HepG2 (cell line): Measurements from ENCODE around the gene LEMD1. TPM values are rescaled to one million over a fixed set of nuclear protein-coding genes. Genes with fewer than 3 reads are reported as not detected.

Source experiments
- ATF7 ChIP-seq, 2 experiments: fragments of 450-650 bp in 1 of 2; sonication (generic) in 1 of 2; formaldehyde crosslinking in 1 of 2; IDR thresholded peaks; 2 replicates each; pipeline versions ENCODE4 v1.4.0 to v1.6.1; 2016 to 2020; ENCODE audit warnings: antibody characterized with exemption in 1 of 2, mild to moderate bottlenecking in 1 of 2, missing genetic modification reagents in 1 of 2
- GATA4 ChIP-seq: sonication (generic); IDR thresholded peaks from 2 replicates; pipeline ENCODE4 v1.6.1; 2016; ENCODE audit warnings: antibody characterized with exemption, low read depth, borderline replicate concordance
- GATAD1 ChIP-seq: IDR thresholded peaks from 2 replicates; pipeline ENCODE4 v1.6.1; 2016; ENCODE audit warnings: missing genetic modification reagents, missing compliant biosample characterization
- MAZ ChIP-seq, 2 experiments: sonication (generic) in 1 of 2; formaldehyde crosslinking in 1 of 2; IDR thresholded peaks; 2 replicates each; pipeline versions ENCODE4 v1.5.0 to v1.6.1; 2012 to 2020; ENCODE audit warnings: low read depth in 2 of 2, mild to moderate bottlenecking in 2 of 2, borderline replicate concordance in 1 of 2, improper control_type of control experiment in 1 of 2, low read length in 1 of 2, missing genetic modification reagents in 1 of 2, moderate library complexity in 1 of 2
- NFE2 ChIP-seq: sonication (generic); formaldehyde crosslinking; IDR thresholded peaks from 2 replicates; pipeline ENCODE4 v1.4.0; 2020; ENCODE audit warnings: missing genetic modification reagents
- RXRA ChIP-seq: sonication (generic); formaldehyde crosslinking; IDR thresholded peaks from 2 replicates; pipeline ENCODE4 v1.5.1; 2020; ENCODE audit warnings: missing genetic modification reagents
- SPEN ChIP-seq: sonication (generic); formaldehyde crosslinking; IDR thresholded peaks from 2 replicates; pipeline ENCODE4 v1.5.1; 2020; ENCODE audit warnings: low read depth, mild to moderate bottlenecking, missing genetic modification reagents
- SRSF1 ChIP-seq: fragments of 200-400 bp; formaldehyde crosslinking; optimal IDR thresholded peaks from 2 replicates; pipeline ENCODE3; 2017; ENCODE audit warnings: mild to moderate bottlenecking, low read depth, low read length, moderate library complexity
- ZNF160 ChIP-seq: sonication (generic); formaldehyde crosslinking; IDR thresholded peaks from 2 replicates; pipeline ENCODE4 v1.8.0; 2022; ENCODE audit warnings: mild to moderate bottlenecking, inconsistent platforms, missing genetic modification reagents
- ZNF264 ChIP-seq: sonication (generic); formaldehyde crosslinking; IDR thresholded peaks from 2 replicates; pipeline ENCODE4 v1.4.0; 2020; ENCODE audit warnings: missing genetic modification reagents
- ZNF331 ChIP-seq: sonication (generic); formaldehyde crosslinking; IDR thresholded peaks from 2 replicates; pipeline ENCODE4 v1.4.0; 2020; ENCODE audit warnings: missing genetic modification reagents
- ZNF543 ChIP-seq: sonication (generic); formaldehyde crosslinking; IDR thresholded peaks from 2 replicates; pipeline ENCODE4 v1.4.0; 2020; ENCODE audit warnings: mild to moderate bottlenecking, missing genetic modification reagents
- ZNF552 ChIP-seq: sonication (generic); formaldehyde crosslinking; IDR thresholded peaks from 2 replicates; pipeline ENCODE4 v1.9.0; 2022; ENCODE audit warnings: missing genetic modification reagents, mild to moderate bottlenecking, borderline replicate concordance
- ZNF569 ChIP-seq: sonication (generic); formaldehyde crosslinking; IDR thresholded peaks from 2 replicates; pipeline ENCODE4 v1.5.0; 2020; ENCODE audit warnings: mild to moderate bottlenecking, missing genetic modification reagents, moderate library complexity, borderline replicate concordance
- ZNF614 ChIP-seq: IDR thresholded peaks from 2 replicates; pipeline ENCODE4 v1.6.1; 2018; ENCODE audit warnings: missing biosample characterization, missing genetic modification reagents, inconsistent platforms, borderline replicate concordance
- ZNF749 ChIP-seq: sonication (generic); formaldehyde crosslinking; IDR thresholded peaks from 2 replicates; pipeline ENCODE4 v1.8.0; 2022; ENCODE audit warnings: mild to moderate bottlenecking, missing genetic modification reagents, moderate library complexity, borderline replicate concordance
- ZSCAN21 ChIP-seq: sonication (generic); formaldehyde crosslinking; IDR thresholded peaks from 2 replicates; pipeline ENCODE4 v1.8.0; 2022; ENCODE audit warnings: mild to moderate bottlenecking, missing genetic modification reagents, moderate library complexity, borderline replicate concordance
- polyA plus RNA-seq, 8 experiments: library from polyadenylated mRNA; depleted of rRNA in 3 of 8; stranded (reverse) in 7 of 8; unstranded in 1 of 8; fragments of >200 nt; fragmentation: Illumina TruSeq in 4 of 8; extraction: Trizol in 4 of 8; gene quantifications; 2 replicates each; pipeline versions ENCODE4 v1.2.1 to v1.2.3, GENCODE V29; 2011 to 2016; ENCODE audit warnings: low read depth in 4 of 8, missing spikeins in 1 of 8, mixed read lengths in 1 of 8; ENCODE audit not compliant: insufficient read depth in 1 of 8
- total RNA-seq, 5 experiments: library from RNA; depleted of rRNA; stranded (reverse); fragments of >200 nt; fragmentation: Illumina TruSeq; extraction: Trizol; gene quantifications; 2 replicates each; pipeline ENCODE4 v1.2.3, GENCODE V29; 2016; ENCODE audit warnings: low read depth in 1 of 5
- TF ChIP-seq, protein P1 (sequence below): sonication (generic); formaldehyde crosslinking; IDR thresholded peaks from 2 replicates; pipeline ENCODE4 v1.4.0; 2020; ENCODE audit warnings: missing genetic modification reagents
- TF ChIP-seq, protein P2 (sequence below): sonication (generic); formaldehyde crosslinking; IDR thresholded peaks from 2 replicates; pipeline ENCODE4 v1.4.0; 2020; ENCODE audit warnings: missing genetic modification reagents
- TF ChIP-seq, protein P3 (sequence below): sonication (generic); formaldehyde crosslinking; IDR thresholded peaks from 2 replicates; pipeline ENCODE4 v1.4.0; 2020; ENCODE audit warnings: missing genetic modification reagents, borderline replicate concordance

The LEMD1 gene
- total and polyA plus RNA-seq, 2 of the 13 experiments (the other 11 are each of a cell fraction or from before 2014, with no cell fraction given) = 1.4 to 2.3 TPM

- TF ChIP-seq, protein P1, sequence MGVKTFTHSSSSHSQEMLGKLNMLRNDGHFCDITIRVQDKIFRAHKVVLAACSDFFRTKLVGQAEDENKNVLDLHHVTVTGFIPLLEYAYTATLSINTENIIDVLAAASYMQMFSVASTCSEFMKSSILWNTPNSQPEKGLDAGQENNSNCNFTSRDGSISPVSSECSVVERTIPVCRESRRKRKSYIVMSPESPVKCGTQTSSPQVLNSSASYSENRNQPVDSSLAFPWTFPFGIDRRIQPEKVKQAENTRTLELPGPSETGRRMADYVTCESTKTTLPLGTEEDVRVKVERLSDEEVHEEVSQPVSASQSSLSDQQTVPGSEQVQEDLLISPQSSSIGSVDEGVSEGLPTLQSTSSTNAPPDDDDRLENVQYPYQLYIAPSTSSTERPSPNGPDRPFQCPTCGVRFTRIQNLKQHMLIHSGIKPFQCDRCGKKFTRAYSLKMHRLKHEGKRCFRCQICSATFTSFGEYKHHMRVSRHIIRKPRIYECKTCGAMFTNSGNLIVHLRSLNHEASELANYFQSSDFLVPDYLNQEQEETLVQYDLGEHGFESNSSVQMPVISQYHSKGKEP = 0 out of 2 replicates have a peak, but pooled peaks have one; percentile 57
- no peak for TF ChIP-seq ZNF543
- TF ChIP-seq ZNF264 (CRISPR knock-in tag) = no peak; the same call in 1 of the 2 replicates
- TF ChIP-seq, protein P2, sequence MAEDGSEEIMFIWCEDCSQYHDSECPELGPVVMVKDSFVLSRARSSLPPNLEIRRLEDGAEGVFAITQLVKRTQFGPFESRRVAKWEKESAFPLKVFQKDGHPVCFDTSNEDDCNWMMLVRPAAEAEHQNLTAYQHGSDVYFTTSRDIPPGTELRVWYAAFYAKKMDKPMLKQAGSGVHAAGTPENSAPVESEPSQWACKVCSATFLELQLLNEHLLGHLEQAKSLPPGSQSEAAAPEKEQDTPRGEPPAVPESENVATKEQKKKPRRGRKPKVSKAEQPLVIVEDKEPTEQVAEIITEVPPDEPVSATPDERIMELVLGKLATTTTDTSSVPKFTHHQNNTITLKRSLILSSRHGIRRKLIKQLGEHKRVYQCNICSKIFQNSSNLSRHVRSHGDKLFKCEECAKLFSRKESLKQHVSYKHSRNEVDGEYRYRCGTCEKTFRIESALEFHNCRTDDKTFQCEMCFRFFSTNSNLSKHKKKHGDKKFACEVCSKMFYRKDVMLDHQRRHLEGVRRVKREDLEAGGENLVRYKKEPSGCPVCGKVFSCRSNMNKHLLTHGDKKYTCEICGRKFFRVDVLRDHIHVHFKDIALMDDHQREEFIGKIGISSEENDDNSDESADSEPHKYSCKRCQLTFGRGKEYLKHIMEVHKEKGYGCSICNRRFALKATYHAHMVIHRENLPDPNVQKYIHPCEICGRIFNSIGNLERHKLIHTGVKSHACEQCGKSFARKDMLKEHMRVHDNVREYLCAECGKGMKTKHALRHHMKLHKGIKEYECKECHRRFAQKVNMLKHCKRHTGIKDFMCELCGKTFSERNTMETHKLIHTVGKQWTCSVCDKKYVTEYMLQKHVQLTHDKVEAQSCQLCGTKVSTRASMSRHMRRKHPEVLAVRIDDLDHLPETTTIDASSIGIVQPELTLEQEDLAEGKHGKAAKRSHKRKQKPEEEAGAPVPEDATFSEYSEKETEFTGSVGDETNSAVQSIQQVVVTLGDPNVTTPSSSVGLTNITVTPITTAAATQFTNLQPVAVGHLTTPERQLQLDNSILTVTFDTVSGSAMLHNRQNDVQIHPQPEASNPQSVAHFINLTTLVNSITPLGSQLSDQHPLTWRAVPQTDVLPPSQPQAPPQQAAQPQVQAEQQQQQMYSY (CRISPR knock-in tag) = no peak
- TF ChIP-seq NFE2 (CRISPR knock-in tag) = no peak
- TF ChIP-seq ZNF160 (CRISPR knock-in tag) = no peak
- TF ChIP-seq SRSF1 = no peak
- no peak for TF ChIP-seq MAZ (IDR thresholded peaks at IDR 0.05; ENCODE audit: borderline replicate concordance, low read depth, low read length)
- no peak for TF ChIP-seq MAZ (CRISPR knock-in tag; IDR thresholded peaks at IDR 0.05; ENCODE audit: low read depth)
- no peak for TF ChIP-seq GATA4
- TF ChIP-seq ZNF614 = no peak
- no peak for TF ChIP-seq ZNF569 (CRISPR knock-in tag)
- TF ChIP-seq ZNF331 = peak; percentile 68
- no peak for TF ChIP-seq SPEN (CRISPR knock-in tag)
- no peak for TF ChIP-seq RXRA (CRISPR knock-in tag)
- no peak for TF ChIP-seq ATF7 (IDR thresholded peaks at IDR 0.05)
- TF ChIP-seq ATF7 (CRISPR knock-in tag; IDR thresholded peaks at IDR 0.05) = no peak
- TF ChIP-seq, protein P3, sequence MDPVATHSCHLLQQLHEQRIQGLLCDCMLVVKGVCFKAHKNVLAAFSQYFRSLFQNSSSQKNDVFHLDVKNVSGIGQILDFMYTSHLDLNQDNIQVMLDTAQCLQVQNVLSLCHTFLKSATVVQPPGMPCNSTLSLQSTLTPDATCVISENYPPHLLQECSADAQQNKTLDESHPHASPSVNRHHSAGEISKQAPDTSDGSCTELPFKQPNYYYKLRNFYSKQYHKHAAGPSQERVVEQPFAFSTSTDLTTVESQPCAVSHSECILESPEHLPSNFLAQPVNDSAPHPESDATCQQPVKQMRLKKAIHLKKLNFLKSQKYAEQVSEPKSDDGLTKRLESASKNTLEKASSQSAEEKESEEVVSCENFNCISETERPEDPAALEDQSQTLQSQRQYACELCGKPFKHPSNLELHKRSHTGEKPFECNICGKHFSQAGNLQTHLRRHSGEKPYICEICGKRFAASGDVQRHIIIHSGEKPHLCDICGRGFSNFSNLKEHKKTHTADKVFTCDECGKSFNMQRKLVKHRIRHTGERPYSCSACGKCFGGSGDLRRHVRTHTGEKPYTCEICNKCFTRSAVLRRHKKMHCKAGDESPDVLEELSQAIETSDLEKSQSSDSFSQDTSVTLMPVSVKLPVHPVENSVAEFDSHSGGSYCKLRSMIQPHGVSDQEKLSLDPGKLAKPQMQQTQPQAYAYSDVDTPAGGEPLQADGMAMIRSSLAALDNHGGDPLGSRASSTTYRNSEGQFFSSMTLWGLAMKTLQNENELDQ (CRISPR knock-in tag) = no peak
- TF ChIP-seq GATAD1 = no peak
- no peak for TF ChIP-seq ZNF749 (CRISPR knock-in tag)
- no peak for TF ChIP-seq ZNF552 (CRISPR knock-in tag)
- no peak for TF ChIP-seq ZSCAN21 (CRISPR knock-in tag)
Observed at GRCh38 chr1:205458777-205459566, 37.1 kb upstream of the LEMD1 start (continued).
